Measurements from ENCODE around the gene FRS3. TPM values are rescaled to one million over a fixed set of nuclear protein-coding genes. Genes with fewer than 3 reads are reported as not detected.

FRS3 gene
- total and polyA plus RNA-seq, 4 donors, result 3.7 to 11.2 (median 6.9) TPM

GRCh38 chr6:41781366-41781730 is 1.6 kb upstream of the FRS3 start:
- 10 to 16% methylated on average over 3 of the region's 3 CpGs for WGBS, 2 donors
- no peak overlapping the region for H3K9ac ChIP-seq (ENCODE audit: insufficient read depth in 1 of 2, low read length in 2 of 2)
- ATAC-seq (ENCODE audit: insufficient read depth, low FRiP score) (no peak), DNase-seq (peak in 1 of 3 donors; percentile 21)
- H3K27ac ChIP-seq (ENCODE audit: low read depth in 1 of 2, low read length in 1 of 2), result peak overlapping the region; percentile 10 to 64
- no peaks in the 10 kb centered on the region for H3K27me3 ChIP-seq (ENCODE audit: control insufficient read depth in 3 of 3, insufficient read depth in 3 of 3, low read length in 2 of 3)
- H3K4me3 ChIP-seq, result no peak overlapping the region
- peaks cover 4 to 37% (median 23%) of the 10 kb centered on the region in 5 donors for H3K4me1 ChIP-seq (ENCODE audit: control insufficient read depth in 5 of 5, insufficient read depth in 5 of 5, low read length in 5 of 5)
- H3K9me3 ChIP-seq (ENCODE audit: control insufficient read depth in 4 of 4, insufficient read depth in 3 of 4, low read length in 3 of 4), result no peaks in the 10 kb centered on the region
- no peak for TF ChIP-seq CTCF (IDR thresholded peaks at IDR 0.05; ENCODE audit: control extremely low read depth, extremely low read depth)
- H3K36me3 ChIP-seq (ENCODE audit: control insufficient read depth in 4 of 4, insufficient read depth in 4 of 4, low read length in 4 of 4), result peaks cover 0 to 6% (median 3%) of the 10 kb centered on the region in 4 donors

GRCh38 chr6:41780551-41781365 is 1.1 kb upstream of the FRS3 start, which contains the start of gene PRICKLE4:
Gene PRICKLE4 (plus strand): TSS chr6:41780782. CDS start chr6:41783474, 2,692 bp downstream.
- H3K4me3 ChIP-seq, result peak within 1 kb of the TSS; percentile 44
- no peak within 1 kb of the TSS for H3K9ac ChIP-seq (ENCODE audit: insufficient read depth in 1 of 2, low read length in 2 of 2)
- peak; percentile 51 to 76 (median 57) for DNase-seq
- H3K9me3 ChIP-seq (ENCODE audit: control insufficient read depth in 4 of 4, insufficient read depth in 3 of 4, low read length in 3 of 4), result no peaks in the 10 kb centered on the region
- 1% methylated on average over 35 to 36 of the region's 36 CpGs for WGBS, 2 donors
- H3K36me3 ChIP-seq (ENCODE audit: control insufficient read depth in 4 of 4, insufficient read depth in 4 of 4, low read length in 4 of 4), result peaks cover 0 to 9% (median 4%) of the 10 kb centered on the region in 4 donors
- no peak for TF ChIP-seq CTCF (IDR thresholded peaks at IDR 0.05; ENCODE audit: control extremely low read depth, extremely low read depth)
- H3K27me3 ChIP-seq (ENCODE audit: control insufficient read depth in 3 of 3, insufficient read depth in 3 of 3, low read length in 2 of 3), result no peaks in the 10 kb centered on the region
- H3K27ac ChIP-seq (ENCODE audit: low read depth in 1 of 2, low read length in 1 of 2), result peak within 1 kb of the TSS; percentile 58 to 88
- ATAC-seq (ENCODE audit: insufficient read depth, low FRiP score), result peak; percentile 7
- H3K4me1 ChIP-seq (ENCODE audit: control insufficient read depth in 5 of 5, insufficient read depth in 5 of 5, low read length in 5 of 5), result peaks cover under 1 to 32% (median 18%) of the 10 kb centered on the region in 5 donors

GRCh38 chr6:41779336-41779735 is 364 bp downstream of the FRS3 start:
- Histone ChIP-seq H3K36me3 (ENCODE audit: control insufficient read depth in 4 of 4, insufficient read depth in 4 of 4, low read length in 4 of 4) (peaks cover 0 to 17% (median 10%) of the 10 kb centered on the region in 4 donors), H3K4me1 (ENCODE audit: control insufficient read depth in 5 of 5, insufficient read depth in 5 of 5, low read length in 5 of 5) (peaks cover 0 to 21% (median 13%) of the 10 kb centered on the region in 5 donors), H3K4me3 (peak overlapping the region; percentile 39), H3K27ac (ENCODE audit: low read depth in 1 of 2, low read length in 1 of 2) (peak overlapping the region in 1 of 2 donors; percentile 45), H3K27me3 (ENCODE audit: control insufficient read depth in 3 of 3, insufficient read depth in 3 of 3, low read length in 2 of 3) (no peaks in the 10 kb centered on the region), H3K9ac (ENCODE audit: insufficient read depth in 1 of 2, low read length in 2 of 2) (peak overlapping the region in 1 of 2 donors; percentile 81), H3K9me3 (ENCODE audit: control insufficient read depth in 4 of 4, insufficient read depth in 3 of 4, low read length in 3 of 4) (no peaks in the 10 kb centered on the region)
- DNase-seq (no peak), ATAC-seq (ENCODE audit: insufficient read depth, low FRiP score) (no peak)
- 4 to 14% methylated on average over 7 to 16 of the region's 16 CpGs for WGBS, 2 donors
- no peak for TF ChIP-seq CTCF (IDR thresholded peaks at IDR 0.05; ENCODE audit: control extremely low read depth, extremely low read depth)

Measured in lung (tissue), 12 donors.